Fibroblast of villous mesenchyme (primary cell): ENCODE data around the gene ZNF341. TPM values are rescaled to one million over a fixed set of nuclear protein-coding genes. Genes with fewer than 3 reads are reported as not detected.
"Not testable (repeated sequence)": the region's sequence is repeated elsewhere in the genome, so short reads cannot be mapped to it uniquely, and the experiment has no call there.

Experiments used
- DNase-seq: peaks from one replicate; pipeline ENCODE4 v3.0.0-alpha.2; 2010; ENCODE audit warnings: low read depth
- H3K4me3 ChIP-seq: 2 replicates; pipeline ENCODE4 v1.5.1; 2011; ENCODE audit warnings: low read depth, mild to moderate bottlenecking, low read length
- CTCF ChIP-seq: IDR thresholded peaks from 2 replicates; pipeline ENCODE4 v1.5.1; 2012; ENCODE audit warnings: low read depth, mild to moderate bottlenecking, low read length; ENCODE audit not compliant: insufficient read depth
- total RNA-seq: library from RNA; depleted of rRNA; stranded (reverse); fragments of >200 nt; gene quantifications from 2 replicates; pipeline ENCODE4 v1.2.3, GENCODE V29; 2012

Gene ZNF341
- total RNA-seq, 1 donor: 1.3 TPM

GRCh38 chr20:33744181-33744580, 12.4 kb downstream of the ZNF341 start:
- no peak for TF ChIP-seq CTCF
- no peak for DNase-seq
- H3K4me3 ChIP-seq: no peak overlapping the region

GRCh38 chr20:33744773-33745385, 13.1 kb downstream of the ZNF341 start:
- no peak for DNase-seq
- no peak overlapping the region for H3K4me3 ChIP-seq
- TF ChIP-seq CTCF: no peak

GRCh38 chr20:33746325-33746998, 14.7 kb downstream of the ZNF341 start:
- no peak for TF ChIP-seq CTCF
- no peak for DNase-seq
- H3K4me3 ChIP-seq: no peak overlapping the region

GRCh38 chr20:33751775-33752174, 20.0 kb downstream of the ZNF341 start:
- DNase-seq: no peak
- H3K4me3 ChIP-seq: no peak overlapping the region
- TF ChIP-seq CTCF: no peak

GRCh38 chr20:33753143-33753542, 21.3 kb downstream of the ZNF341 start:
- TF ChIP-seq CTCF: no peak
- H3K4me3 ChIP-seq: no peak overlapping the region
- no peak for DNase-seq

GRCh38 chr20:33753763-33754162, 22.0 kb downstream of the ZNF341 start:
- DNase-seq: no peak
- H3K4me3 ChIP-seq: no peak overlapping the region
- no peak for TF ChIP-seq CTCF

GRCh38 chr20:33755936-33756490, 24.2 kb downstream of the ZNF341 start:
- H3K4me3 ChIP-seq, DNase-seq: not testable (repeated sequence)
